ENCODE data around the gene KRT3.
A peak's percentile ranks its signal among the peaks of the same experiment; 100 is the strongest.
"Not testable (repeated sequence)": the region's sequence is repeated elsewhere in the genome, so short reads cannot be mapped to it uniquely, and the experiment has no call there.

Gene KRT3

GRCh38 chr12:52760623-52761022 lies 35.3 kb downstream of the KRT3 start:
- DNase-seq (ENCODE audit: low read depth), result no peak

- no peak for DNase-seq (ENCODE audit: low read depth)
Observed at GRCh38 chr12:52759695-52760094, 36.2 kb downstream of the KRT3 start.

GRCh38 chr12:52759218-52759617 lies 36.7 kb downstream of the KRT3 start:
- DNase-seq (ENCODE audit: low read depth), result no peak

- no peak for DNase-seq (ENCODE audit: low read depth)
Observed at GRCh38 chr12:52757449-52758176, 38.3 kb downstream of the KRT3 start.

- no peak for DNase-seq (ENCODE audit: low read depth)
Observed at GRCh38 chr12:52756281-52756960, 39.5 kb downstream of the KRT3 start.

GRCh38 chr12:52755533-52755932 lies 40.4 kb downstream of the KRT3 start:
- no peak for DNase-seq (ENCODE audit: low read depth)

- no peak for DNase-seq (ENCODE audit: low read depth)
Observed at GRCh38 chr12:52754135-52754534, 41.8 kb downstream of the KRT3 start.

GRCh38 chr12:52753283-52753682 lies 42.6 kb downstream of the KRT3 start:
- no peak for DNase-seq (ENCODE audit: low read depth)

GRCh38 chr12:52752516-52752915 lies 43.4 kb downstream of the KRT3 start:
- DNase-seq (ENCODE audit: low read depth), result no peak

- no peak for DNase-seq (ENCODE audit: low read depth)
Observed at GRCh38 chr12:52751795-52752194, 44.1 kb downstream of the KRT3 start.

- not testable (repeated sequence) for DNase-seq (ENCODE audit: low read depth)
Observed at GRCh38 chr12:52750532-52750931, 45.4 kb downstream of the KRT3 start.

GRCh38 chr12:52749827-52750226 lies 46.1 kb downstream of the KRT3 start:
- DNase-seq (ENCODE audit: low read depth), result no peak

- DNase-seq (ENCODE audit: low read depth), result no peak
Observed at GRCh38 chr12:52748578-52748977, 47.3 kb downstream of the KRT3 start.

- DNase-seq (ENCODE audit: low read depth), result no peak
Observed at GRCh38 chr12:52745554-52745953, 50.4 kb downstream of the KRT3 start.

GRCh38 chr12:52744493-52745156 lies 51.3 kb downstream of the KRT3 start:
- no peak for DNase-seq (ENCODE audit: low read depth)

GRCh38 chr12:52742822-52743457 lies 53.0 kb downstream of the KRT3 start:
- no peak for DNase-seq (ENCODE audit: low read depth)

GRCh38 chr12:52742196-52742580 lies 53.7 kb downstream of the KRT3 start:
- DNase-seq (ENCODE audit: low read depth), result no peak

- DNase-seq (ENCODE audit: low read depth), result peak; percentile 5
Observed at GRCh38 chr12:52741375-52742195, 54.3 kb downstream of the KRT3 start.

GRCh38 chr12:52740584-52740983 lies 55.3 kb downstream of the KRT3 start:
- DNase-seq (ENCODE audit: low read depth), result no peak

- no peak for DNase-seq (ENCODE audit: low read depth)
Observed at GRCh38 chr12:52739963-52740362, 56.0 kb downstream of the KRT3 start.
